ENCODE data around the gene ESYT1.

Gene ESYT1, protein sequence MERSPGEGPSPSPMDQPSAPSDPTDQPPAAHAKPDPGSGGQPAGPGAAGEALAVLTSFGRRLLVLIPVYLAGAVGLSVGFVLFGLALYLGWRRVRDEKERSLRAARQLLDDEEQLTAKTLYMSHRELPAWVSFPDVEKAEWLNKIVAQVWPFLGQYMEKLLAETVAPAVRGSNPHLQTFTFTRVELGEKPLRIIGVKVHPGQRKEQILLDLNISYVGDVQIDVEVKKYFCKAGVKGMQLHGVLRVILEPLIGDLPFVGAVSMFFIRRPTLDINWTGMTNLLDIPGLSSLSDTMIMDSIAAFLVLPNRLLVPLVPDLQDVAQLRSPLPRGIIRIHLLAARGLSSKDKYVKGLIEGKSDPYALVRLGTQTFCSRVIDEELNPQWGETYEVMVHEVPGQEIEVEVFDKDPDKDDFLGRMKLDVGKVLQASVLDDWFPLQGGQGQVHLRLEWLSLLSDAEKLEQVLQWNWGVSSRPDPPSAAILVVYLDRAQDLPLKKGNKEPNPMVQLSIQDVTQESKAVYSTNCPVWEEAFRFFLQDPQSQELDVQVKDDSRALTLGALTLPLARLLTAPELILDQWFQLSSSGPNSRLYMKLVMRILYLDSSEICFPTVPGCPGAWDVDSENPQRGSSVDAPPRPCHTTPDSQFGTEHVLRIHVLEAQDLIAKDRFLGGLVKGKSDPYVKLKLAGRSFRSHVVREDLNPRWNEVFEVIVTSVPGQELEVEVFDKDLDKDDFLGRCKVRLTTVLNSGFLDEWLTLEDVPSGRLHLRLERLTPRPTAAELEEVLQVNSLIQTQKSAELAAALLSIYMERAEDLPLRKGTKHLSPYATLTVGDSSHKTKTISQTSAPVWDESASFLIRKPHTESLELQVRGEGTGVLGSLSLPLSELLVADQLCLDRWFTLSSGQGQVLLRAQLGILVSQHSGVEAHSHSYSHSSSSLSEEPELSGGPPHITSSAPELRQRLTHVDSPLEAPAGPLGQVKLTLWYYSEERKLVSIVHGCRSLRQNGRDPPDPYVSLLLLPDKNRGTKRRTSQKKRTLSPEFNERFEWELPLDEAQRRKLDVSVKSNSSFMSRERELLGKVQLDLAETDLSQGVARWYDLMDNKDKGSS

DNA sequence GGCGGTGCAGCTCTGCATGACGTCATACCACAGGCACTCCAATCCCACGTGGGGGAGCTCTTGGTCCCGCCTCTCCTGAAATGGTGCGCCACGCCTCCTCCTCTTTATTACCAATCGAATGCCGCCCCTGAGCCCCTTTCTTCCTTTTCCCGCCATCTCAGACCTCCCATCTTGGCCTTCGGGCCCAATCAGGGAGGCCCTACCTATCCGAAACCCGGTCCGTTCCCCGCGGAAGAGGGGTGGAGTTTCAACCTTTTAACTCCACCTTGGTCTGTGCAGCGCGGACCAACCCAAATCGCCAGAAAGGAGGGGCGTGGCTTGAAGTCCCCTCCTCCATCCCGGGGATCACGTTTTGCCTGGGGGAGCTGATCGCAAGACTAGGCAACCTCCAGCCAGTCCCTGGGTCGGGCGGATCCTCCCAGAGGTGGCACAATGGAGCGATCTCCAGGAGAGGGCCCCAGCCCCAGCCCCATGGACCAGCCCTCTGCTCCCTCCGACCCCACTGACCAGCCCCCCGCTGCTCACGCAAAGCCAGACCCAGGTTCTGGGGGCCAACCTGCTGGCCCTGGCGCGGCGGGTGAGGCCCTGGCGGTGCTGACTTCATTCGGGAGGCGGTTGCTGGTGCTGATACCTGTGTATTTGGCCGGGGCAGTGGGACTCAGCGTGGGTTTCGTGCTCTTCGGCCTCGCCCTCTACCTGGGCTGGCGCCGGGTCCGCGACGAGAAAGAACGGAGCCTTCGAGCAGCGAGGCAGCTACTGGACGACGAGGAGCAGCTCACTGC, at the start of gene ESYT1:
Gene ESYT1, plus strand, starts transcription at position 380 of the 782 bp plus-strand sequence. Its CDS starts 53 bp downstream, at position 433.
- peak; percentile 89 to 99 (median 98) for DNase-seq

DNA sequence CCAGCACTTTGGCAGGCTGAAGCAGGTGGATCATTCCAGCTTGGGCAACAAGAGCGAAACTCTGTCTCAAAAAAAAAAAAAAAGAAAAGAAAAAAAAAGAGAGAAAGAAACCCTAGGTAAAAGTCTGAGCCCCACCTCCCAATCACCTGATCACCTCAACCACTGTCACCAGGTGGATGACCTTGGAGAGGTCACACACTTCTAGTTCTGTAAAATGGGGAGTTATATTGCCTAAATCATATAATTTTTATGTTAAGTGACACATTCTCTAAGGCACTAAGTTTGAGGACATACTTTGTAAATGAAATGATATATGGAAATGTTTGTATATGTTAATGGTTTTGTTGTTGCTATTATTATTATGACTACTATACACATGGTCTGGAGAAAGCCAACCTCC, 49.6 kb upstream of the ESYT1 start:
- DNase-seq: no peak

DNA sequence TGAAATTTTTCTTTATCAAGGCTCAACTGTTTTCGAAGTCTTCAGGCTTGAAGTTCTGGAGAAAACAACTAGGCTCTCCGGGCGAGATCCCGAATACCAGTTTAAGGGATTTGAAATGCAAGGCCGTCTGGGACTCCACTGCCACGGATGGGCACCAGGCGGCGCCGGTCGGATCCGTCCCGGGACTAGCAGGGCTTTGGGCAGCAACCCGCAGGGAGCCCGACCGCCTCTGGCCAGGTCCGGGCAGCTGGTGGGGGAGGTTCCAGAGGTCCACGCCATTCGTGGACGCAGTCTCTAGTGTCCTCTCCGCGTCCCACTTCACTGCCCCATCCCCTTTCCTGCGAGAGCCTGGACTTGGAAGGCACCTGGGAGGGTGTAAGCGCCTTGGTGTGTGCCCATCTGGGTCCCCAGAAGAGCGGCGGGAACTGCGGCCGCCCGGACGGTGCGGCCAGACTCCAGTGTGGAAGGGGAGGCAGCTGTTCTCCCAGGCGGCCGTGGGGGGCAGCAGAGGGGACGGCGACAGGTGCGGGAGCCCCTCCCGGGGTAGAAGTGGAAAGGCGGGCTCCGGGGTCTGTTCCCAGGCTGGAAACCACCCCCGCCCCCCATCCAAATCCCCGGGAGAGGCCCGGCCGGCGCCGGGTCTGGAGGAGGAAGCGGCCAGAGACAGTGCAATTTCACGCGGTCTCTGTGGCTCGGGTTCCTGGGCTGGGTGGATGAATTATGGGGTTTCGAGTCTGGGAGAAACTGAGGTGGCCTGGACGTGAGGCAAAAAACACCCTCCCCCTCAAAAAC, 48.9 kb upstream of the ESYT1 start:
- DNase-seq: peak in 5 of 6 experiments; percentile 9 to 44 (median 36)

DNA sequence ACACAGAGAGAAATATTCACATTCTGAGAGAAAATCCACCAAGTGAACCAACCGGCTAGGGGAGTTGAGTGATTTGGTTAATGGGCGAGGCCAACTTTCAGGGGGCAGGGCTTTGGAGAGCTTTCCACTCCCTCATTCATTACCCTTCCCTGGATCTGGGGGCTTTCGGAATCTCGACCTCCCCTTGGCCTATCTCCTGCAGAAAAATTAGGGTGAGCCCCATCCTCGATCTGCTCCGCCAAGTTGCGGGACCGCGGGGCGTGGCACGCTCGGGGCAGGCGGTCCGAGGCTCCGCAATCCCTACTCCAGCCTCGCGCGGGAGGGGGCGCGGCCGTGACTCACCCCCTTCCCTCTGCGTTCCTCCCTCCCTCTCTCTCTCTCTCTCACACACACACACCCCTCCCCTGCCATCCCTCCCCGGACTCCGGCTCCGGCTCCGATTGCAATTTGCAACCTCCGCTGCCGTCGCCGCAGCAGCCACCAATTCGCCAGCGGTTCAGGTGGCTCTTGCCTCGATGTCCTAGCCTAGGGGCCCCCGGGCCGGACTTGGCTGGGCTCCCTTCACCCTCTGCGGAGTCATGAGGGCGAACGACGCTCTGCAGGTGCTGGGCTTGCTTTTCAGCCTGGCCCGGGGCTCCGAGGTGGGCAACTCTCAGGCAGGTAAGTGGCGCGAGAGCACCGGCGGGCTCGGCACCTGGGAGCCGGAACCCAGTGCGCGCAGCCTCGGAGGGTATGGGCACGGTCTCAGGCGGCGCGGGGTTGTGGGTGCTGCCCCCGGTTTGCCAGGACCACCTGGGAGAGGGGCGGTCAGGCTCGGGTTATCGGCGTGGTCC, 48.1 kb upstream of the ESYT1 start, which contains the start of gene ERBB3:
Gene ERBB3, plus strand, starts transcription at position 443 of the 833 bp plus-strand sequence. Its CDS starts 136 bp downstream, at position 579.
- peak in 5 of 6 experiments; percentile 24 to 55 (median 48) for DNase-seq

DNA sequence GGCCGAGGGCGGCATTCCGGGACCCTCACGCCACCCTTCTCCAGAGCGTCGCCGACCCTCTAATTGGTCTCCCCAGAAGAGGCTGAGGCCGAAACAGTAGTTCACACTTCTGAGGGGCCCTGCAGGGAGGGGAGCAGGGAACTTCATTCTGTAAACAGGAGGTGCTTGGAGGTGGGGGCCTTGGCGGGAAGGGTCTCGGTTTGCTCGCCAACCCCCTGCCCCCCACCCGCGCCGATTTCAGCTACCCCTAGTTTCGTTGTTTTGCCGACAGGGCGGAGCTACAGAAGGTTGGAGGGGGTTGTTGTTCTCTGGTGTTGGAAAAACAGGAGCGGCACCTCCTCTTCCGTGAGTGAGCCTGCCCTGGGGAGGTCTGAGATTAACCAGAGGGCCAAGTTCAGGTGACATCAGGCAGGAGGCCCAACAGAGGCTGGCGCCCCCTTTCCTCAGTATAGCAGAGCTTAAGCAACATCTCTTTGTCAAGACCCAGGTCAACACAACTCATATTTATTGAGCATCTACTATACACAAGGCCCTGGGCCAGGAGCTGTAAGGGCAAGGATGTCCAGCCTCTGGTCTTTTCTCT, 47.4 kb upstream of the ESYT1 start:
- DNase-seq: no peak

DNA sequence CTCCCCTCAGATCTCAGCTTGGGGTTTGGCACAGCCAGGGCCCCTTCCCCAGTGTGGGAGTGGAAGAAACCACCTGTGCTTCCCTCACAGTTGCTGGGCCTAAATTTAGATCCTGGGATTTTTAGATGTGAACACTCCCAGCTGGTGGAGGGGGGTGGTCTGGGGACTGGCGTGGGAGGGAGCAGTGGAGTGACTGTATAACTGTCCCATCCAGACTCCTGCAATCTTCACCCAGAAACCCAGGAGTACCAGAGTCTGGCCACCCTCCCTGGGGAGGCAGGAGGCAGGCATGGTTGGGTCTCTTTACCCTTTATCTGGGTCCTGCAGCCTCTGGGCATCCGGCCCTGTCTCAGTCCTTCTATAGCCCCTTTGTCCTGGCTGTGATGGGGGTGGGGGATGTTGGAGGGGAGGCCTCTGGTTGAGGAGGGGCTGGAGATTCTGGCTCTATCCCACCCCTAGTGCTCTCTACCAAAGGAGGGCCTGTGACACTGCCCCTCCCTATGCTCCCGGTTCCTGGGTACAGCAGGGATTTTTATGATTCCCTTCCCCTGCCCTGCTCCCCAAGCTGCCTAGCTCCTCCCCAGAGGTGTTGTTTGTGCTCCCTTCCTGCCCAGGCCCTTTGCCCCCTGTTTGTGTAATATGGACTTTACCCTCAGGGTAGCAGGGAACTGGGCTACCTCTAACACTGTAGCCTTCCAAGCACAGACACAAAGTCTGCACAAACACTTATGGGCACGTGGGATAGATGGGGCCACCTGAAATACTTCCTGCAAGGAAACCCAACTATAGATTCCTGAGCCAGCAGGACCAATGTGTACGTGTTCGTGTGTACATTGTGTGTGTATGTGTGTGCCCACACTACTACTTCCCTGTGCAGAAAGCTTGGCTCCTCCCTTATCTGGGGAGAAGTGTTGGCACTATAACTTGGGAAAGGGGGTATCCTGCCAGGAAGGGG, 46.4 kb upstream of the ESYT1 start:
- DNase-seq: no peak

DNA sequence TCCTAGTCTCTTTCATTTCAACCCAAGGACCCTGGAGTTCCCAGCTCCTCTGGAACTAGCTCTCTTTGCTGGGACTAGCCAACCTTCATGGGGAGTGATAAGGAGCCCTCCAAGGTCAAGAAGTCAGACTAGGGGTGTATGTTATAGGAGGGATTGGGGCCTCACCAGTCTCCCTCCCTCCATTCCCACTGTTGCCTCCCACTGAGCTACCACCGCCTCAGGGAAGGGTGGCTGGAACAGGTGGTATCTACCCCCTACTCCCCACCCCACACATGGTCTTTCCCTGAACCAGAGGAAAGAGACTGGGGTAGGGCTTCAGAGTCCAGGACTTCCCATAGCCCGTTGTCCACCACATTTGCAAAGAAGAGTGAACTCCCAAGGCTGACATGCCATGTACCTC, 45.7 kb upstream of the ESYT1 start:
- no peak for DNase-seq

DNA sequence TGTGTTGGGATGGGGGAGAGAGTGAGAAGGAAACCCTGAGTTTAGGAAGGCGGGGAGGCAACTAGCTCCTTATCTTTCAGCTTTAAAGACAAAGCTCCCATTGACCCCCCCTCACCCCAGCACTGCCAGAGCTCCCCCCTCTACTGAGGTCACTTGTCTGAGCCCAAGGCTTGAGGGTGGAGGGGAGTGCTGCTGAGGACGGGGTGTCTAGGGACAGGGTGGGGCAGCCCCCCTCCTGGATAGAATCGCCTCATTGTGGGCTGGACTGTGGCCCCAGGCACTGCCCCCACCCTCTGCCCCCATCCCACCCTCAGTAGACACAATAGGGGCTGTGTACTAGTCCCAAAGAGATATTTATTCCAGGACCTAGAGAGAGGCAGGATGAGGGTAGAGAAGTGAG, 45.1 kb upstream of the ESYT1 start:
- DNase-seq: no peak

DNA sequence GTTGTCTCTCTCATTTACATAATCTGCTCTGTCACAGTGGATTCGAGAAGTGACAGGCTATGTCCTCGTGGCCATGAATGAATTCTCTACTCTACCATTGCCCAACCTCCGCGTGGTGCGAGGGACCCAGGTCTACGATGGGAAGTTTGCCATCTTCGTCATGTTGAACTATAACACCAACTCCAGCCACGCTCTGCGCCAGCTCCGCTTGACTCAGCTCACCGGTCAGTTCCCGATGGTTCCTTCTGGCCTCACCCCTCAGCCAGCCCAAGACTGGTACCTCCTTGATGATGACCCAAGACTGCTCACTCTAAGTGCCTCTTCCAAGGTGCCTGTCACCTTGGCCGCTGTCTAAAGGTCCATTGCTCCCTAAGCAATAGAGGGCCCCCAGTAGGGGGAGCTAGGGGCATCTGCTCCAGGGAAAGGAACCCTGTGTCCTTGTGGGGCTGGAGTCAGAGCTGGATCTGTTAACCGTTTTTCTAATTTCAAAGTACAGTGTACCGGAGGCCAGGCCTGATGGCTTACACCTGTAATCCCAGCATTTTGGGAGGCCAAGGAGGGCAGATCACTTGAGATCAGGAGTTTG, 43.0 kb upstream of the ESYT1 start:
- no peak for DNase-seq

DNA sequence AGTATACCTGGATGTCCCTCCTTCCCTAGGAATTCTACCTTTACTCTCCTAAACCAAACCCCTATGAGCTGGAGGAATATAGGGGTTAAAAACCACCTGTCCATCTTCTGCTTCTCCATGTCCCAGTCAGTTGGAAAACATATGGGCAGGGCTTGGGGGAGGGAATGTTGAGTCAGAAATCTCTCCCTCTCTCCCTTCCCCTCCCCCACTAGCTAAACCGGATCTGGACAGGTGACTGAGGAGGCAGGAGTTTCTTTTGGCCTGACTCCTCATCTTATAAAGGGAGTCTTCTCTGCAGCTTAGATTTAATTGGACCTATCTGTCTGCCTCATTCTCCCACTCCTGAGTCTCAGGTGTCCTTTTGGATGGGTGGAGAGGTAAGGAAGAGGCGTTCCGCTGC, 42.0 kb upstream of the ESYT1 start:
- no peak for DNase-seq

DNA sequence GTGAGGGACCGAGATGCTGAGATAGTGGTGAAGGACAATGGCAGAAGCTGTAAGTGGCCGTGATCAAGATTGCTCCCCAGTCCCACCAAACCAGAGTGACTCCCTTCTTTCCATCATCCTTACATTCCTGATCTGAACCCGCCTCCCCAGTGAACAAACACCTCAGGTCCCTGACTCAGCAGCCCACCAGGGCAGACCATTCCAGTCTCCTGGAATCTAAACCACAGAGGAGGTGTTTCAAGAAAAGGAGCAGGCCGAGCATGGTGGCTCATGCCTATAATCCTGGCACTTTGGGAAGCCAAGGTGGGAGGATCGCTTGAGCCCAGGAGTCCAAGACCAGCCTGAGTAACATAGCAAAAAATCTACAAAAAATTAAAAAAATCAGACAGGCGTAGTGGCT, 41.5 kb upstream of the ESYT1 start:
- no peak for DNase-seq

DNA sequence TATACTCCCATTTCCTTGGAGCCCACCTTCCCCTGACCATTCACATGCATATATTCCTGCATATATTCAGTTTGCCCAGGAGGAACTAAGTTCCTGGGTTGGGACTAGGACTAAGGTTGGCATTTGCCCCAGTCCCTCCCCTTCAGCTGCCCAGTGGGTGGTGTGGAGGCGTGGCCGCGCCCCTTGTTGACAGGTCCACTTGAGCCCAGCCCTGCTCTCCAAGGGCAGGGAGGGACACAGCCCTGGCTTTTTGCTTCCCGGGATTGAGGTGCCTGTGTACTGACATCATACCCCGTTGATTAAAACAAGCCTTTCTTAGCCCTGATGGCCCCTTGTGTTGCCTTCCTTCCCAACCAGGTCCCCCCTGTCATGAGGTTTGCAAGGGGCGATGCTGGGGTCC, 40.8 kb upstream of the ESYT1 start:
- DNase-seq: no peak

DNA sequence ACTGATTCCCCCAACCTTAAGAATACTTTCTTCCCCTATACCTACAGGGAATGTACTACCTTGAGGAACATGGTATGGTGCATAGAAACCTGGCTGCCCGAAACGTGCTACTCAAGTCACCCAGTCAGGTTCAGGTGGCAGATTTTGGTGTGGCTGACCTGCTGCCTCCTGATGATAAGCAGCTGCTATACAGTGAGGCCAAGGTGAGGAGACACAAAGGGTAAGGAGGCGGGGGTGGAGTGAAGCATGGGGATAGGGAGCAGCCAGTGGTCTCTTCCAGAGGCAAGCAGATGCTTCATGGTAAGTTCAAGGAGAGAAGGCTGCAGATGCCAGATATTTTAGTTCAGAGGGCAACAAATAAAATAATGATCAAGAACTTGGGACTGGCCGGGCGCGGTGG, 30.3 kb upstream of the ESYT1 start:
- no peak for DNase-seq

DNA sequence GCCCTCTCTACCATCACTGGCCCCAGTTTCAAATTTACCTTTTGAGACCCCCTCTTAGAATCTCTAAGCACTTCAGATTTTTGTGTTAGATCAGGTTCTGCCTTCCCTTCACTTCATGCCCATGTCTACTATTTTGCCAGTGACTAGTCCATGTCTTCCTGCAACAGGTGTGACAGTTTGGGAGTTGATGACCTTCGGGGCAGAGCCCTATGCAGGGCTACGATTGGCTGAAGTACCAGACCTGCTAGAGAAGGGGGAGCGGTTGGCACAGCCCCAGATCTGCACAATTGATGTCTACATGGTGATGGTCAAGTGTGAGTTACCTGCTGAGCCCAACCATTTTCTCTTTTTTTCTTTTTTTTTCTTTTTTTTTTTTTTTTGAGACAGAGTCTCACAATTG, 29.5 kb upstream of the ESYT1 start:
- DNase-seq: no peak

DNA sequence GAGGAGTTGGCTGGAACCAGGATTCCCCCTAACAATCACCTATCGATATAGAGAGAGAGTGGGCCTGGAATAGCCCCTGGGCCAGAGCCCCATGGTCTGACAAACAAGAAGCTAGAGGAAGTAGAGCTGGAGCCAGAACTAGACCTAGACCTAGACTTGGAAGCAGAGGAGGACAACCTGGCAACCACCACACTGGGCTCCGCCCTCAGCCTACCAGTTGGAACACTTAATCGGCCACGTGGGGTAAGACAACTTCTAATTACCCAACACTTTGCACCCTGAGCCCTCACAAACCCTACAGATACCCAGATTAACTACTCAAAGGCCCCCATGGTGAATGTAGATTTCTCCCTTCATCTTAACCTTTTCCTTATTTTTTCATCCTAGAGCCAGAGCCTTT, 28.3 kb upstream of the ESYT1 start:
- DNase-seq: no peak

DNA sequence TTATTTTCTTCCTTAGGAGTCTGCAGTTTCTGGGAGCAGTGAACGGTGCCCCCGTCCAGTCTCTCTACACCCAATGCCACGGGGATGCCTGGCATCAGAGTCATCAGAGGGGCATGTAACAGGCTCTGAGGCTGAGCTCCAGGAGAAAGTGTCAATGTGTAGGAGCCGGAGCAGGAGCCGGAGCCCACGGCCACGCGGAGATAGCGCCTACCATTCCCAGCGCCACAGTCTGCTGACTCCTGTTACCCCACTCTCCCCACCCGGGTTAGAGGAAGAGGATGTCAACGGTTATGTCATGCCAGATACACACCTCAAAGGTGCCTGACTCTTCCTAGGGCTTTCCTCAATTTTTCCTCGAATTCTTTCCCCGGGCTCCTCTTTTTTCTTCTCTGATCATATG, 27.0 kb upstream of the ESYT1 start:
- no peak for DNase-seq

DNA sequence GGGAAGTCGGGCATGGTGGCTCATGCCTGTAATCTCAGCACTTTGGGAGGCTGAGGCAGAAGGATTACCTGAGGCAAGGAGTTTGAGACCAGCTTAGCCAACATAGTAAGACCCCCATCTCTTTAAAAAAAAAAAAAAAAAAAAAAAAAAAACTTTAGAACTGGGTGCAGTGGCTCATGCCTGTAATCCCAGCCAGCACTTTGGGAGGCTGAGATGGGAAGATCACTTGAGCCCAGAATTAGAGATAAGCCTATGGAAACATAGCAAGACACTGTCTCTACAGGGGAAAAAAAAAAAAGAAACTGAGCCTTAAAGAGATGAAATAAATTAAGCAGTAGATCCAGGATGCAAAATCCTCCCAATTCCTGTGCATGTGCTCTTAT, 25.4 kb upstream of the ESYT1 start:
- DNase-seq: no peak

DNA sequence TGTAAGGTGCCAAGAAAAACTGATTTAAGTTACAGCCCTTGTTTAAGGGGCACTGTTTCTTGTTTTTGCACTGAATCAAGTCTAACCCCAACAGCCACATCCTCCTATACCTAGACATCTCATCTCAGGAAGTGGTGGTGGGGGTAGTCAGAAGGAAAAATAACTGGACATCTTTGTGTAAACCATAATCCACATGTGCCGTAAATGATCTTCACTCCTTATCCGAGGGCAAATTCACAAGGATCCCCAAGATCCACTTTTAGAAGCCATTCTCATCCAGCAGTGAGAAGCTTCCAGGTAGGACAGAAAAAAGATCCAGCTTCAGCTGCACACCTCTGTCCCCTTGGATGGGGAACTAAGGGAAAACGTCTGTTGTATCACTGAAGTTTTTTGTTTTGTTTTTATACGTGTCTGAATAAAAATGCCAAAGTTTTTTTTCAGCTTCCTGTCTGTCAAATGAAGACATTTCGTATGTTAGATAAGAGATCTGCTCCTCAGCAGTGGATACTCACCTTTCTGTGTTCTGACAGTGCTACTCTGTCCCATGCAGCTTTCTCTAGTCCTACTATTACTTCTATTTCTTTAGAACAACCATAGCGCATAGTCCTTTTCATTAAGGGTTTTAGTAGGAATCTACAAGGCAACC, 24.9 kb upstream of the ESYT1 start:
- DNase-seq: peak in 3 of 6 experiments; percentile 61 to 74 (median 63)
